ENCODE data around the gene CCDC142.

GRCh38 chr2:74488643-74489481 lies 6.1 kb upstream of the CCDC142 start:
- TF ChIP-seq POLR2A (IDR thresholded peaks at IDR 0.05) = no peak
- no peak for TF ChIP-seq CTCF (IDR thresholded peaks at IDR 0.05)
- no peak for TF ChIP-seq POLR2AphosphoS5 (IDR thresholded peaks at IDR 0.05)
